Transverse colon (tissue), 4 donors: ENCODE data around the gene CRABP1. TPM values are rescaled to one million over a fixed set of nuclear protein-coding genes. Genes with fewer than 3 reads are reported as not detected.

Experiments
- DNase-seq: peaks from one replicate; pipeline ENCODE4 v3.0.0-alpha.2; 2019
- H3K27ac ChIP-seq, 4 donors: fragments of 200-600 bp; sonication (generic); 2 replicates each; pipeline ENCODE4 v1.5.1; 2016 to 2018; ENCODE audit warnings: inconsistent platforms in 4 of 4
- H3K27me3 ChIP-seq: fragments of 200-600 bp; sonication (generic); 2 replicates; pipeline ENCODE4 v1.5.1; 2017; ENCODE audit warnings: inconsistent platforms
- H3K36me3 ChIP-seq, 4 donors: fragments of 200-600 bp; sonication (generic); 2 replicates each; pipeline ENCODE4 v1.5.1; 2017 to 2019; ENCODE audit warnings: inconsistent platforms in 4 of 4
- H3K4me1 ChIP-seq, 4 donors: fragments of 200-600 bp; sonication (generic); 2 replicates each; pipeline ENCODE4 v1.5.1; 2017 to 2020; ENCODE audit warnings: inconsistent platforms in 4 of 4
- H3K4me3 ChIP-seq, 4 donors: fragments of 200-600 bp; sonication (generic); 1 replicate in 1 of 4; 2 replicates in 3 of 4; pipeline versions ENCODE4 v1.5.1 to v1.6.1; 2017 to 2019; ENCODE audit warnings: inconsistent platforms in 4 of 4
- H3K9me3 ChIP-seq, 2 donors: fragments of 200-600 bp; sonication (generic); 2 replicates each; pipeline ENCODE4 v1.5.1; 2017 to 2019; ENCODE audit warnings: inconsistent platforms in 2 of 2
- CTCF ChIP-seq, 5 experiments: fragments of 200-600 bp in 3 of 5; fragments of 450-650 bp in 2 of 5; sonication (generic) in 3 of 5; IDR thresholded peaks; 1 replicate in 2 of 5; 2 replicates in 3 of 5; pipeline ENCODE4 v1.5.1; 2016 to 2017; ENCODE audit warnings: antibody characterized with exemption in 5 of 5, inconsistent platforms in 3 of 5, mild to moderate bottlenecking in 2 of 5, moderate library complexity in 1 of 5
- EP300 ChIP-seq: sonication (generic); formaldehyde crosslinking; IDR thresholded peaks from one replicate; pipeline ENCODE4 v1.6.1; 2017; ENCODE audit warnings: antibody characterized with exemption, low read depth
- POLR2A ChIP-seq: fragments of 450-650 bp; IDR thresholded peaks from one replicate; pipeline ENCODE4 v1.6.1; 2016; ENCODE audit warnings: antibody characterized with exemption, mild to moderate bottlenecking, moderate library complexity
- POLR2AphosphoS5 ChIP-seq, 3 donors: sonication (generic); formaldehyde crosslinking; IDR thresholded peaks; one replicate each; pipeline ENCODE4 v1.6.1; 2016; ENCODE audit warnings: antibody characterized with exemption in 3 of 3
- WGBS, 2 donors: methylation state at CpG; one replicate each; pipeline ENCODE4 v1.1.5; 2018; ENCODE audit warnings: low coverage in 1 of 2; 5-methylcytosine and 5-hydroxymethylcytosine counted together
- in situ Hi-C, 4 donors: fragments of 200-750 bp; cut with MboI; loops; one replicate each; pipeline versions ENCODE4 v1.15.0 to v1.15.1; 2017; ENCODE audit warnings: low sequenced_read_pairs in 3 of 4, low pct_ligation_motif_present in 1 of 4, low pct_unique_long_range_greater_than_20kb in 1 of 4
- intact Hi-C: fragments of 100-400 bp; cut with DNase I; formaldehyde crosslinking; loops from one replicate; pipeline ENCODE4 v1.15.1; 2023; ENCODE audit warnings: low total_unique reads
- total RNA-seq, 4 donors: library from RNA; depleted of rRNA; stranded (reverse); fragments of >200 nt; gene quantifications; one replicate each; pipeline ENCODE4 v1.1.0, GENCODE V29; 2016

Gene CRABP1
- total RNA-seq, 4 donors from 2014 or later = 1.9 to 2.7 TPM; not detected in 2

GRCh38 chr15:78311292-78311691, 28.9 kb upstream of the CRABP1 start:
- intact Hi-C loops = no loop called here
- no peak for DNase-seq

GRCh38 chr15:78312536-78312935, 27.6 kb upstream of the CRABP1 start:
- no peak overlapping the region for H3K27ac ChIP-seq
- no peaks in the 10 kb centered on the region for H3K9me3 ChIP-seq
- peaks cover 3 to 29% (median 10%) of the 10 kb centered on the region in 4 donors for H3K4me1 ChIP-seq
- 83 to 95% methylated on average over 4 of the region's 4 CpGs for WGBS, 2 donors
- TF ChIP-seq POLR2AphosphoS5 (IDR thresholded peaks at IDR 0.05) (no peak), EP300 (no peak)
- in situ Hi-C loops = loop anchor here (10.0 kb wide), 2 partner anchors 102 to 112 kb away; no protein-coding TSS in a partner anchor
- peaks cover 5% of the 10 kb centered on the region for H3K27me3 ChIP-seq
- intact Hi-C loops = no loop called here
- H3K36me3 ChIP-seq = no peaks in the 10 kb centered on the region
- no peak for DNase-seq
- H3K4me3 ChIP-seq = no peak overlapping the region

More at GRCh38 chr15:78311292-78311691, 28.9 kb upstream of the CRABP1 start:
- H3K36me3 ChIP-seq = no peaks in the 10 kb centered on the region
- peaks cover 3 to 18% (median 6%) of the 10 kb centered on the region in 4 donors for H3K4me1 ChIP-seq
- in situ Hi-C loops = loop anchor here (10.0 kb wide), 2 partner anchors 104 to 114 kb away; no protein-coding TSS in a partner anchor
- peaks cover 5% of the 10 kb centered on the region for H3K27me3 ChIP-seq
- TF ChIP-seq POLR2AphosphoS5 (IDR thresholded peaks at IDR 0.05) = no peak
- TF ChIP-seq EP300 = no peak
- TF ChIP-seq CTCF (IDR thresholded peaks at IDR 0.05) = no peak
- no peak for TF ChIP-seq POLR2A
- 51% methylated on average over 3 of the region's 3 CpGs; no CpG with 5 or more reads in 1 of the 2 donors for WGBS, 2 donors
- H3K27ac ChIP-seq = no peak overlapping the region
- H3K4me3 ChIP-seq = no peak overlapping the region
- no peaks in the 10 kb centered on the region for H3K9me3 ChIP-seq

GRCh38 chr15:78312957-78313356, 27.2 kb upstream of the CRABP1 start:
- no peak overlapping the region for H3K27ac ChIP-seq
- no peaks in the 10 kb centered on the region for H3K36me3 ChIP-seq
- TF ChIP-seq POLR2AphosphoS5 (IDR thresholded peaks at IDR 0.05) (no peak), POLR2A (no peak)
- no peaks in the 10 kb centered on the region for H3K9me3 ChIP-seq
- no peak overlapping the region for H3K4me3 ChIP-seq
- peaks cover 3 to 28% (median 10%) of the 10 kb centered on the region in 4 donors for H3K4me1 ChIP-seq
- WGBS, 2 donors = 75 to 77% methylated on average over 1 to 5 of the region's 5 CpGs
- in situ Hi-C loops = loop anchor here (10.0 kb wide), 2 partner anchors 102 to 112 kb away; no protein-coding TSS in a partner anchor
- no peak for DNase-seq
- intact Hi-C loops = no loop called here
- peaks cover 5% of the 10 kb centered on the region for H3K27me3 ChIP-seq

GRCh38 chr15:78313383-78313782, 26.8 kb upstream of the CRABP1 start:
- H3K36me3 ChIP-seq = no peaks in the 10 kb centered on the region
- H3K4me1 ChIP-seq = peaks cover 3 to 23% (median 10%) of the 10 kb centered on the region in 4 donors
- no peaks in the 10 kb centered on the region for H3K9me3 ChIP-seq
- peaks cover 4% of the 10 kb centered on the region for H3K27me3 ChIP-seq
- in situ Hi-C loops (loop anchor here (10.0 kb wide), 2 partner anchors 101 to 111 kb away; no protein-coding TSS in a partner anchor), intact Hi-C loops (no loop called here)
- TF ChIP-seq CTCF (IDR thresholded peaks at IDR 0.05) (no peak), POLR2A (no peak), POLR2AphosphoS5 (IDR thresholded peaks at IDR 0.05) (no peak), EP300 (no peak)
- WGBS, 2 donors = 81% methylated on average over 8 of the region's 8 CpGs; no CpG with 5 or more reads in 1 of the 2 donors
- H3K27ac ChIP-seq = no peak overlapping the region
- DNase-seq = no peak
- H3K4me3 ChIP-seq = no peak overlapping the region

GRCh38 chr15:78314181-78314581, 26.0 kb upstream of the CRABP1 start:
- TF ChIP-seq POLR2AphosphoS5 (IDR thresholded peaks at IDR 0.05) (no peak), POLR2A (no peak), CTCF (IDR thresholded peaks at IDR 0.05) (no peak), EP300 (no peak)
- H3K27ac ChIP-seq = no peak overlapping the region
- no peak overlapping the region for H3K4me3 ChIP-seq
- in situ Hi-C loops = loop anchor here (10.0 kb wide), 2 partner anchors 101 to 111 kb away; no protein-coding TSS in a partner anchor
- no peaks in the 10 kb centered on the region for H3K27me3 ChIP-seq
- H3K36me3 ChIP-seq = no peaks in the 10 kb centered on the region
- intact Hi-C loops = no loop called here
- WGBS, 2 donors = 75 to 88% methylated on average over 3 to 7 of the region's 7 CpGs
- no peaks in the 10 kb centered on the region for H3K9me3 ChIP-seq
- DNase-seq = no peak
- H3K4me1 ChIP-seq = peaks cover 3 to 19% (median 10%) of the 10 kb centered on the region in 4 donors
